Smooth muscle cell (in vitro differentiated cells): Measurements from ENCODE around the gene RFX7. TPM values are rescaled to one million over a fixed set of nuclear protein-coding genes. Genes with fewer than 3 reads are reported as not detected.

Experiments
- DNase-seq: peaks from one replicate; lab custom pipeline; 2025; ENCODE audit not compliant: unreplicated experiment; lab: John Stamatoyannopoulos, UW
- H2AFZ ChIP-seq: fragments of 200-600 bp; sonication (generic); 2 replicates; pipeline ENCODE4 v1.6.0; 2016; ENCODE audit warnings: antibody characterized with exemption, low read depth, mild to moderate bottlenecking
- H3F3A ChIP-seq: fragments of 200-600 bp; sonication (generic); 2 replicates; pipeline ENCODE4 v1.6.0; 2017; ENCODE audit warnings: antibody characterized with exemption, low read depth
- H3K27ac ChIP-seq: fragments of 200-600 bp; sonication (generic); 2 replicates; pipeline ENCODE4 v1.5.1; 2016; ENCODE audit warnings: low read depth, mild to moderate bottlenecking
- H3K27me3 ChIP-seq: fragments of 200-600 bp; sonication (generic); 2 replicates; pipeline ENCODE4 v1.6.1; 2016; ENCODE audit warnings: low read depth, mild to moderate bottlenecking
- H3K36me3 ChIP-seq: fragments of 200-600 bp; sonication (generic); 2 replicates; pipeline ENCODE4 v1.5.1; 2016; ENCODE audit warnings: low read depth
- H3K4me1 ChIP-seq: fragments of 200-600 bp; sonication (generic); 2 replicates; pipeline ENCODE4 v1.5.1; 2016; ENCODE audit warnings: low read depth
- H3K4me2 ChIP-seq: fragments of 200-600 bp; sonication (generic); 2 replicates; pipeline ENCODE4 v1.6.0; 2016; ENCODE audit warnings: mild to moderate bottlenecking
- H3K4me3 ChIP-seq: fragments of 200-600 bp; sonication (generic); 2 replicates; pipeline ENCODE4 v1.5.1; 2016; ENCODE audit warnings: mild to moderate bottlenecking
- H3K79me2 ChIP-seq: fragments of 200-600 bp; sonication (generic); 2 replicates; pipeline ENCODE4 v1.6.0; 2016; ENCODE audit warnings: low read depth, mild to moderate bottlenecking
- H3K9ac ChIP-seq: fragments of 200-600 bp; sonication (generic); 2 replicates; pipeline ENCODE4 v1.6.0; 2016; ENCODE audit warnings: low read depth
- H3K9me3 ChIP-seq: fragments of 200-600 bp; sonication (generic); replicated peaks from 2 replicates; pipeline ENCODE4 v1.5.1; 2016; ENCODE audit warnings: low read depth
- H4K20me1 ChIP-seq: fragments of 200-600 bp; sonication (generic); 2 replicates; pipeline ENCODE4 v1.6.0; 2016; ENCODE audit warnings: low read depth
- WGBS: methylation state at CpG from one replicate; pipeline ENCODE4 v1.1.7; 2016; ENCODE audit warnings: low lambda C conversion rate; 5-methylcytosine and 5-hydroxymethylcytosine counted together
- polyA plus RNA-seq: library from polyadenylated mRNA; unstranded; fragments of >200 nt; fragmentation: Nextera tagmentation; extraction: Ambion mirVana; gene quantifications from 2 replicates; pipeline ENCODE4 v1.2.1, GENCODE V29; 2016
- total RNA-seq: library from RNA; depleted of rRNA; stranded (reverse); fragments of >200 nt; gene quantifications from 2 replicates; pipeline ENCODE4 v1.2.3, GENCODE V29; 2014
- TF ChIP-seq, protein P1 (sequence below): fragments of 200-600 bp; sonication (generic); IDR thresholded peaks from 2 replicates; pipeline ENCODE4 v1.5.1; 2017; ENCODE audit warnings: borderline replicate concordance, mild to moderate bottlenecking, antibody characterized with exemption; ENCODE audit not compliant: insufficient read depth, poor library complexity, severe bottlenecking

The RFX7 gene
- total and polyA plus RNA-seq, 2 experiments from 2014 or later = 7.7 to 18.5 TPM

DNA sequence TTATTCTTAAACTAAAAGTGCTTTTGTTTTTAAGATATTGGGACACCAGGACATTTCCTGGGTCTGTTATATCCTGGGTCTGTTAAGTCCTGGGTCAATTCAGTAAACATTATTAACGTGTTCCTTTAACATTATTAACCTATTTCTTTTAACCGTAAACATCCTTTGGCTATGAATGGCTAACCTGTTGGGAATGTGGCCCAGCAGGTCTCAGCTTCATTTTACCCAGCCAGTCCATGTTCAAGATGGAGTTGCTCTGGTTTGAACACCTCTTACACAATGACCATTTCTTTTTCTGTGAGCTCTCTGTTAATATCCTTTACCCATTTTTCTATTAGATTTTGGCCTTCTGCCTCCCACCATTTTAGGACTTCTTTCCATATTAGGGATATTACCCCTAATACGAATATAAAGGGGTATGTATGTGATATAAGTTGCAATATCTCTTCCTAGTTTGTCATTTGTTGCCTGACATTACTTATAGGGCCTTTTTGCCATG, 161.4 kb downstream of the RFX7 start:
- Histone ChIP-seq H3K27ac (peak overlapping the region; percentile 17), H3K27me3 (no peaks in the 10 kb centered on the region), H3K9ac (no peak overlapping the region), H3K4me2 (no peak overlapping the region), H4K20me1 (no peaks in the 10 kb centered on the region), H2AFZ (no peak overlapping the region), H3K4me3 (no peak overlapping the region), H3K36me3 (no peaks in the 10 kb centered on the region), H3F3A (no peaks in the 10 kb centered on the region), H3K4me1 (no peaks in the 10 kb centered on the region), H3K79me2 (no peaks in the 10 kb centered on the region), H3K9me3 (no peaks in the 10 kb centered on the region)
- no peak for DNase-seq
- TF ChIP-seq, protein P1, sequence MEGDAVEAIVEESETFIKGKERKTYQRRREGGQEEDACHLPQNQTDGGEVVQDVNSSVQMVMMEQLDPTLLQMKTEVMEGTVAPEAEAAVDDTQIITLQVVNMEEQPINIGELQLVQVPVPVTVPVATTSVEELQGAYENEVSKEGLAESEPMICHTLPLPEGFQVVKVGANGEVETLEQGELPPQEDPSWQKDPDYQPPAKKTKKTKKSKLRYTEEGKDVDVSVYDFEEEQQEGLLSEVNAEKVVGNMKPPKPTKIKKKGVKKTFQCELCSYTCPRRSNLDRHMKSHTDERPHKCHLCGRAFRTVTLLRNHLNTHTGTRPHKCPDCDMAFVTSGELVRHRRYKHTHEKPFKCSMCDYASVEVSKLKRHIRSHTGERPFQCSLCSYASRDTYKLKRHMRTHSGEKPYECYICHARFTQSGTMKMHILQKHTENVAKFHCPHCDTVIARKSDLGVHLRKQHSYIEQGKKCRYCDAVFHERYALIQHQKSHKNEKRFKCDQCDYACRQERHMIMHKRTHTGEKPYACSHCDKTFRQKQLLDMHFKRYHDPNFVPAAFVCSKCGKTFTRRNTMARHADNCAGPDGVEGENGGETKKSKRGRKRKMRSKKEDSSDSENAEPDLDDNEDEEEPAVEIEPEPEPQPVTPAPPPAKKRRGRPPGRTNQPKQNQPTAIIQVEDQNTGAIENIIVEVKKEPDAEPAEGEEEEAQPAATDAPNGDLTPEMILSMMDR = no peak
- WGBS = 72% methylated on average over 3 of the region's 3 CpGs

DNA sequence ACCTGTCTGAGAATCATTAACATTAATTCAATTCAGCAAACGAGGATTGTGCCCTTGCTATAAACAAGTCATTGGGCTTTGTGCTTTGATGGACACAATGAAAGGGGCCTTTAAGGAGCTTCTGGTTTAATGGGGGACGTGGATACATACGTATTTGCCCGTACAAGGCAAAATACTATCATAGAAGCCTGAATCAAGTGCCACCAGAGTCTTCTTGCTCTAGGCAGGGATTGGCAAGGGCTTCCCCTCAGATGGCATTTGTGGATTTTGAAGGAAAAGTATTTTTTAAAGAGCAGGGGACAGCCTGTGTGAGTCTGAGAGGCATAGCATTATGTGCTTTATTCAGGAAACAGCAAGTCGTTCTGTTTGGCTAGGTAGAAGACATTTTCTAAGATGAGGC, 166.6 kb downstream of the RFX7 start:
- Histone ChIP-seq H3K4me2 (no peak overlapping the region), H3K4me3 (no peak overlapping the region), H3K79me2 (no peaks in the 10 kb centered on the region), H3K9me3 (no peaks in the 10 kb centered on the region), H3K27me3 (no peaks in the 10 kb centered on the region), H4K20me1 (no peaks in the 10 kb centered on the region), H3K27ac (no peak overlapping the region), H3F3A (no peaks in the 10 kb centered on the region), H3K4me1 (no peaks in the 10 kb centered on the region), H3K9ac (no peak overlapping the region), H2AFZ (no peak overlapping the region), H3K36me3 (no peaks in the 10 kb centered on the region)
- TF ChIP-seq, protein P1 = no peak
- WGBS = 91% methylated on average over 5 of the region's 5 CpGs
- DNase-seq = no peak

DNA sequence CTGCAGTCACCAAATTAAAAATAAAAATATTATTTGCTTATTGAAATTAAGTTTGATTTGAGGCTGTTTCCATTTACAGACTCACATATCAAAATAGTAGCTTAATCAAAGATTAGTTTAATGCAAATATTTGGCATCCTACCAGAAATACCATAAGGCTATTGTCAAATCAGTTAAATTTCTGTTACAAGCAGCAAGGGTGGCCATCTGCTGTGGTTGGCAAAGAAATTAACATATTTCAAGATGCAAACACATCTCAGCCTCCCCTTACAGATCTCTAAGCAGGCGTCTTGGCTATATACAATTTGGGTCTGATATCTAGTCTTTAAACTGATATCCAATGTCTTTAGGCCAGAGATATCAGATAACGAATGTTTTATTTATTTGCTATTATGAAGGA, 167.0 kb downstream of the RFX7 start:
- H3K36me3 ChIP-seq = no peaks in the 10 kb centered on the region
- no peak overlapping the region for H3K27ac ChIP-seq
- no peak overlapping the region for H2AFZ ChIP-seq
- H3F3A ChIP-seq = no peaks in the 10 kb centered on the region
- no peak overlapping the region for H3K9ac ChIP-seq
- no peak overlapping the region for H3K4me2 ChIP-seq
- no peaks in the 10 kb centered on the region for H3K79me2 ChIP-seq
- no peak overlapping the region for H3K4me3 ChIP-seq
- WGBS = 67% methylated on average over 2 of the region's 2 CpGs
- DNase-seq = no peak
- no peaks in the 10 kb centered on the region for H3K4me1 ChIP-seq
- no peaks in the 10 kb centered on the region for H3K9me3 ChIP-seq
- H3K27me3 ChIP-seq = no peaks in the 10 kb centered on the region
- TF ChIP-seq, protein P1 = no peak
- no peaks in the 10 kb centered on the region for H4K20me1 ChIP-seq
